ENCODE measurements around the gene XYLT1. TPM values are rescaled to one million over a fixed set of nuclear protein-coding genes. Genes with fewer than 3 reads are reported as not detected.

Gene XYLT1
- total RNA-seq, 2 donors from 2014 or later: 5.1 to 19.3 TPM

GRCh38 chr16:17289674-17290635, 180.8 kb downstream of the XYLT1 start:
- Histone ChIP-seq H3K9me3 (no peaks in the 10 kb centered on the region), H3K4me1 (replicated peaks) (no peaks in the 10 kb centered on the region), H3K4me3 (no peak overlapping the region), H3K36me3 (no peaks in the 10 kb centered on the region), H3K27me3 (replicated peaks; ENCODE audit: insufficient read depth) (no peaks in the 10 kb centered on the region), H3K27ac (no peak overlapping the region)
- WGBS: 74% methylated on average over 11 of the region's 11 CpGs
- DNase-seq (ENCODE audit: low spot score): no peak
- no peak for TF ChIP-seq CTCF (IDR thresholded peaks at IDR 0.05)
- TF ChIP-seq POLR2A (IDR thresholded peaks at IDR 0.05): no peak
- no peak for TF ChIP-seq POLR2AphosphoS5 (IDR thresholded peaks at IDR 0.05)
- intact Hi-C loops (cut with DNase I): no loop called here

DNA sequence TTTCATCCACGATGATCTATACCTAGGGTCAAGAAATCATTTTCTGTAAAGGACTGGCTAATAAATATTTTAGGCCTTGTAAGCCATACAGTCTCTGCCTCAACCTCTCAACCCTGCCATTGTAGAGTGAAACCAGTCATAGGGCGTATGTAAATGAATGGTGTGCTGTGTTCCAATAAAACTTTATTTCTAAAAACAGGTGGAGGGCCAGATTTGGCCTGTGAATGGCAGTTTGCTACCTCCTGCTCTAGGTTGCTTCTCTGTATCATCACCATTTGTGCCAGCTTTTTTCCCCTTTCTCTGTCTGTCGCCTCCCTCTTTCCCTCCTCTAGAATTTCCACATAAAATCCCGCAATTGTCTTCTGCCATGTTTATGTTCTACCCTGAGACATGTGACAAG, 181.7 kb downstream of the XYLT1 start:
- no peak for DNase-seq (ENCODE audit: low spot score)
- intact Hi-C loops (cut with DNase I): no loop called here
- Histone ChIP-seq H3K36me3 (no peaks in the 10 kb centered on the region), H3K4me3 (no peak overlapping the region), H3K27me3 (replicated peaks; ENCODE audit: insufficient read depth) (no peaks in the 10 kb centered on the region), H3K9me3 (no peaks in the 10 kb centered on the region), H3K4me1 (replicated peaks) (no peaks in the 10 kb centered on the region), H3K27ac (no peak overlapping the region)
- no peak for TF ChIP-seq CTCF (IDR thresholded peaks at IDR 0.05)
- TF ChIP-seq POLR2A (IDR thresholded peaks at IDR 0.05): no peak
- TF ChIP-seq POLR2AphosphoS5 (IDR thresholded peaks at IDR 0.05): no peak
- WGBS: 97% methylated on average over 4 of the region's 4 CpGs

GRCh38 chr16:17287166-17287800, 183.5 kb downstream of the XYLT1 start:
- TF ChIP-seq POLR2A (IDR thresholded peaks at IDR 0.05) (no peak), CTCF (IDR thresholded peaks at IDR 0.05) (no peak), POLR2AphosphoS5 (IDR thresholded peaks at IDR 0.05) (no peak)
- Histone ChIP-seq H3K27me3 (replicated peaks; ENCODE audit: insufficient read depth) (no peaks in the 10 kb centered on the region), H3K4me3 (no peak overlapping the region), H3K27ac (no peak overlapping the region), H3K36me3 (no peaks in the 10 kb centered on the region), H3K4me1 (replicated peaks) (no peaks in the 10 kb centered on the region), H3K9me3 (no peaks in the 10 kb centered on the region)
- no peak for DNase-seq (ENCODE audit: low spot score)
- 90% methylated on average over 10 of the region's 10 CpGs for WGBS
- intact Hi-C loops (cut with DNase I): no loop called here

- no peaks in the 10 kb centered on the region for H3K9me3 ChIP-seq
- TF ChIP-seq CTCF (IDR thresholded peaks at IDR 0.05): no peak
- no peak for TF ChIP-seq POLR2A (IDR thresholded peaks at IDR 0.05)
- no peak for TF ChIP-seq POLR2AphosphoS5 (IDR thresholded peaks at IDR 0.05)
- H3K36me3 ChIP-seq: no peaks in the 10 kb centered on the region
- intact Hi-C loops (cut with DNase I): no loop called here
- 93% methylated on average over 4 of the region's 4 CpGs for WGBS
- H3K4me1 ChIP-seq (replicated peaks): no peaks in the 10 kb centered on the region
- no peak overlapping the region for H3K27ac ChIP-seq
- no peak for DNase-seq (ENCODE audit: low spot score)
- no peaks in the 10 kb centered on the region for H3K27me3 ChIP-seq (replicated peaks; ENCODE audit: insufficient read depth)
- H3K4me3 ChIP-seq: no peak overlapping the region
These were observed 184.3 kb downstream of the XYLT1 start for GRCh38 chr16:17286443-17286842.
